Caco-2 (cell line): ENCODE results near the gene SUMO3. TPM values are rescaled to one million over a fixed set of nuclear protein-coding genes. Genes with fewer than 3 reads are reported as not detected.

Experiments used
- BruUV-seq: library from RNA; stranded (reverse); fragments of 400-500 nt; replicated peaks from 2 replicates; lab custom pipeline; 2021; lab: Mats Ljungman, UMichigan
- CTCF ChIA-PET: fragments of 300-600 bp; sonication (Branson Sonifier 250); formaldehyde crosslinking; loops from one replicate; lab custom pipeline; 2022; ENCODE audit warnings: antibody characterized with exemption; lab: Charles Lee
- POLR2A ChIA-PET: fragments of 300-600 bp; sonication (Branson Sonifier 250); formaldehyde crosslinking; loops from one replicate; lab custom pipeline; 2022; ENCODE audit warnings: antibody characterized with exemption; lab: Charles Lee
- DNase-seq, 2 experiments: peaks; one replicate each; pipeline versions ENCODE4 v3.0.0 to v3.0.0-alpha.2; 2020 to 2022
- H3K27me3 ChIP-seq: replicated peaks from 2 replicates; pipeline ENCODE4 v1.6.0; 2011; ENCODE audit warnings: low read length; ENCODE audit not compliant: control insufficient read depth, insufficient read depth
- H3K36me3 ChIP-seq: 2 replicates; pipeline ENCODE4 v1.5.1; 2011; ENCODE audit warnings: low read length; ENCODE audit not compliant: control insufficient read depth, insufficient read depth
- H3K4me1 ChIP-seq: fragments of 250-450 bp; sonication (Bioruptor Pico); 2 replicates; pipeline ENCODE4 v1.5.1; 2020; ENCODE audit warnings: mild to moderate bottlenecking
- H3K4me3 ChIP-seq: 2 replicates; pipeline ENCODE4 v1.5.1; 2011; ENCODE audit warnings: low read depth, mild to moderate bottlenecking, control low read depth, low read length
- H3K9me3 ChIP-seq: fragments of 250-450 bp; sonication (Bioruptor Pico); 2 replicates; pipeline ENCODE4 v1.5.1; 2020; ENCODE audit warnings: mild to moderate bottlenecking, moderate library complexity
- H3K27ac Mint-ChIP-seq: one replicate; pipeline ENCODE4 v1.8.0; 2022; ENCODE audit warnings: mixed read lengths; ENCODE audit not compliant: unreplicated experiment
- H3K27me3 Mint-ChIP-seq: one replicate; pipeline ENCODE4 v1.8.0; 2022; ENCODE audit warnings: mixed read lengths; ENCODE audit not compliant: insufficient read depth, unreplicated experiment
- H3K36me3 Mint-ChIP-seq: one replicate; pipeline ENCODE4 v1.8.0; 2022; ENCODE audit warnings: mild to moderate bottlenecking, mixed read lengths; ENCODE audit not compliant: insufficient read depth, unreplicated experiment
- H3K4me1 Mint-ChIP-seq: one replicate; pipeline ENCODE4 v1.8.0; 2022; ENCODE audit warnings: low read depth, mixed read lengths; ENCODE audit not compliant: unreplicated experiment
- H3K4me3 Mint-ChIP-seq: one replicate; pipeline ENCODE4 v1.8.0; 2022; ENCODE audit warnings: mild to moderate bottlenecking, moderate library complexity, mixed read lengths; ENCODE audit not compliant: unreplicated experiment
- H3K9me3 Mint-ChIP-seq: one replicate; pipeline ENCODE4 v1.8.0; 2022; ENCODE audit warnings: mixed read lengths; ENCODE audit not compliant: unreplicated experiment
- CTCF ChIP-seq, 2 experiments: fragments of 200-600 bp in 1 of 2; IDR thresholded peaks; 1 replicate in 1 of 2; 2 replicates in 1 of 2; pipeline versions ENCODE4 v1.5.1 to v1.8.0; 2011 to 2022; ENCODE audit warnings: antibody characterized with exemption in 1 of 2, control low read depth in 1 of 2, inconsistent platforms in 1 of 2, low read depth in 1 of 2, low read length in 1 of 2, mild to moderate bottlenecking in 1 of 2, moderate library complexity in 1 of 2; ENCODE audit not compliant: insufficient read depth in 1 of 2, severe bottlenecking in 1 of 2, unreplicated experiment in 1 of 2
- intact Hi-C: fragments of 100-400 bp; cut with micrococcal nuclease; formaldehyde crosslinking; loops from one replicate; pipeline ENCODE4 v1.10.0; 2022; ENCODE audit not compliant: unreplicated experiment
- total RNA-seq: library from RNA; stranded (reverse); gene quantifications from 2 replicates; pipeline ENCODE4 v1.2.3, GENCODE V29; 2022

SUMO3 gene
- total RNA-seq, 1 experiment from 2014 or later = 118 TPM

- Histone ChIP-seq H3K27me3 (no peaks in the 10 kb centered on the region), H3K4me3 (no peak overlapping the region), H3K4me1 (peaks cover 10% of the 10 kb centered on the region), H3K9me3 (no peaks in the 10 kb centered on the region), H3K36me3 (no peaks in the 10 kb centered on the region)
- ChIA-PET POLR2A (no interaction called here), CTCF (interaction anchor here (1.0 kb wide), 1 partner anchor 35 kb away, joined by 3 read pairs; no protein-coding TSS in a partner anchor)
- DNase-seq = no peak
- H3K27me3 Mint-ChIP-seq = no peaks in the 10 kb centered on the region
- no peak for TF ChIP-seq CTCF (IDR thresholded peaks at IDR 0.05; ENCODE audit: insufficient read depth in 1 of 2, low read depth in 1 of 2, low read length in 1 of 2, severe bottlenecking in 1 of 2, unreplicated experiment in 1 of 2)
- no TSS peak for BruUV-seq
- no peak overlapping the region for H3K27ac Mint-ChIP-seq
- intact Hi-C loops = loop anchor here (5.0 kb wide), 1 partner anchor 37 kb away; the partner anchor contains the start of gene PTTG1IP
- no peak overlapping the region for H3K4me3 Mint-ChIP-seq
- no peaks in the 10 kb centered on the region for H3K9me3 Mint-ChIP-seq
- H3K36me3 Mint-ChIP-seq = peaks cover 4% of the 10 kb centered on the region
- H3K4me1 Mint-ChIP-seq = no peaks in the 10 kb centered on the region
Observed at GRCh38 chr21:44835647-44835973, 17.7 kb upstream of the SUMO3 start.

GRCh38 chr21:44834951-44835646, 17.2 kb upstream of the SUMO3 start:
- intact Hi-C loops = loop anchor here (5.0 kb wide), 1 partner anchor 37 kb away; the partner anchor contains the start of gene PTTG1IP
- BruUV-seq = no TSS peak

More at GRCh38 chr21:44834951-44835646, 17.2 kb upstream of the SUMO3 start:
- H3K4me3 ChIP-seq = no peak overlapping the region
- no peak for TF ChIP-seq CTCF (IDR thresholded peaks at IDR 0.05; ENCODE audit: insufficient read depth in 1 of 2, low read depth in 1 of 2, low read length in 1 of 2, severe bottlenecking in 1 of 2, unreplicated experiment in 1 of 2)
- no peaks in the 10 kb centered on the region for H3K27me3 Mint-ChIP-seq
- no peaks in the 10 kb centered on the region for H3K4me1 Mint-ChIP-seq
- H3K4me3 Mint-ChIP-seq = no peak overlapping the region
- CTCF ChIA-PET = interaction anchor here (1.0 kb wide), 1 partner anchor 34 kb away, joined by 3 read pairs; no protein-coding TSS in a partner anchor
- peaks cover 10% of the 10 kb centered on the region for H3K4me1 ChIP-seq
- H3K27ac Mint-ChIP-seq = no peak overlapping the region
- peaks cover 2% of the 10 kb centered on the region for H3K36me3 Mint-ChIP-seq
- no peaks in the 10 kb centered on the region for H3K27me3 ChIP-seq
- H3K9me3 Mint-ChIP-seq = no peaks in the 10 kb centered on the region
- POLR2A ChIA-PET = no interaction called here
- DNase-seq = no peak
- H3K36me3 ChIP-seq = no peaks in the 10 kb centered on the region
- H3K9me3 ChIP-seq = no peaks in the 10 kb centered on the region; the same call in 1 of the 2 replicates
